Trophoblast cell (in vitro differentiated cells and primary cell): ENCODE results near the gene H2AZ2.
"Not testable (repeated sequence)": the region's sequence is repeated elsewhere in the genome, so short reads cannot be mapped to it uniquely, and the experiment has no call there.

Source experiments
- DNase-seq, 2 donors: peaks; one replicate each; pipeline ENCODE4 v3.0.0-alpha.2; 2016
- H2AFZ ChIP-seq: 2 replicates; pipeline ENCODE4 v1.6.1; 2013; ENCODE audit warnings: low read length, moderate library complexity, mild to moderate bottlenecking; ENCODE audit not compliant: insufficient read depth, poor library complexity
- H2AK5ac ChIP-seq: 2 replicates; pipeline ENCODE4 v1.6.1; 2013; ENCODE audit warnings: mild to moderate bottlenecking, low read length
- H2BK120ac ChIP-seq: 2 replicates; pipeline ENCODE4 v1.6.1; 2013; ENCODE audit warnings: low read length, mild to moderate bottlenecking, moderate library complexity; ENCODE audit not compliant: insufficient read depth, poor library complexity
- H2BK12ac ChIP-seq: 2 replicates; pipeline ENCODE4 v1.6.1; 2013; ENCODE audit warnings: mild to moderate bottlenecking, low read length, moderate library complexity
- H2BK5ac ChIP-seq: 2 replicates; pipeline ENCODE4 v1.6.1; 2013; ENCODE audit warnings: low read length, low read depth, moderate library complexity, mild to moderate bottlenecking; ENCODE audit not compliant: poor library complexity
- H3K14ac ChIP-seq: 2 replicates; pipeline ENCODE4 v1.6.1; 2013; ENCODE audit warnings: mild to moderate bottlenecking, low read length
- H3K18ac ChIP-seq: 2 replicates; pipeline ENCODE4 v1.6.1; 2013; ENCODE audit warnings: mild to moderate bottlenecking, low read length
- H3K23ac ChIP-seq: 2 replicates; pipeline ENCODE4 v1.6.1; 2013; ENCODE audit warnings: low read length
- H3K27ac ChIP-seq: 2 replicates; pipeline ENCODE4 v1.5.1; 2013; ENCODE audit warnings: low read depth, mild to moderate bottlenecking, inconsistent platforms, low read length, moderate library complexity
- H3K27me3 ChIP-seq: 2 replicates; pipeline ENCODE4 v1.6.1; 2013; ENCODE audit warnings: inconsistent platforms, mild to moderate bottlenecking, low read length, moderate library complexity; ENCODE audit not compliant: insufficient read depth
- H3K36me3 ChIP-seq, 2 experiments: 1 replicate in 1 of 2; 2 replicates in 1 of 2; pipeline ENCODE4 v1.6.1; 2013; ENCODE audit warnings: low read length in 2 of 2, mild to moderate bottlenecking in 2 of 2, moderate library complexity in 1 of 2; ENCODE audit not compliant: insufficient read depth in 2 of 2, control insufficient read depth in 1 of 2
- H3K4ac ChIP-seq: 2 replicates; pipeline ENCODE4 v1.6.1; 2013; ENCODE audit warnings: low read depth, mild to moderate bottlenecking, low read length, moderate library complexity
- H3K4me1 ChIP-seq, 2 experiments: 1 replicate in 1 of 2; 2 replicates in 1 of 2; pipeline ENCODE4 v1.6.1; 2013; ENCODE audit warnings: low read length in 2 of 2, mild to moderate bottlenecking in 2 of 2, moderate library complexity in 1 of 2; ENCODE audit not compliant: insufficient read depth in 2 of 2, control insufficient read depth in 1 of 2
- H3K4me2 ChIP-seq: 2 replicates; pipeline ENCODE4 v1.6.1; 2013; ENCODE audit warnings: inconsistent platforms, mild to moderate bottlenecking, low read length, moderate library complexity
- H3K4me3 ChIP-seq: 2 replicates; pipeline ENCODE4 v1.5.1; 2013; ENCODE audit warnings: mild to moderate bottlenecking, low read depth, low read length, inconsistent platforms
- H3K79me1 ChIP-seq: one replicate; pipeline ENCODE4 v1.6.1; 2013; ENCODE audit warnings: low read length
- H3K79me2 ChIP-seq: 2 replicates; pipeline ENCODE4 v1.6.1; 2013; ENCODE audit warnings: low read length, mild to moderate bottlenecking; ENCODE audit not compliant: control insufficient read depth, insufficient read depth, poor library complexity
- H3K9ac ChIP-seq: 2 replicates; pipeline ENCODE4 v1.6.1; 2013; ENCODE audit warnings: mild to moderate bottlenecking, low read length
- H3K9me3 ChIP-seq: 2 replicates; pipeline ENCODE4 v1.6.1; 2013; ENCODE audit warnings: low read depth, mild to moderate bottlenecking, control low read depth, inconsistent platforms, low read length; ENCODE audit not compliant: insufficient read depth
- H4K12ac ChIP-seq: 2 replicates; pipeline ENCODE4 v1.6.1; 2013; ENCODE audit warnings: low read depth, mild to moderate bottlenecking, low read length, moderate library complexity
- H4K8ac ChIP-seq: 2 replicates; pipeline ENCODE4 v1.6.1; 2013; ENCODE audit warnings: low read depth, mild to moderate bottlenecking, low read length, moderate library complexity
- H4K91ac ChIP-seq: one replicate; pipeline ENCODE4 v1.6.1; 2013; ENCODE audit warnings: low read depth, mild to moderate bottlenecking, low read length, moderate library complexity
- WGBS: extraction: QIAGEN DNeasy Blood & Tissue Kit; methylation state at CpG from one replicate; pipeline ENCODE4 v1.1.7; 2013; ENCODE audit warnings: missing lambda C conversion rate; ENCODE audit not compliant: insufficient read length, insufficient coverage; ENCODE audit errors: extremely low coverage; 5-methylcytosine and 5-hydroxymethylcytosine counted together

H2AZ2 gene

DNA sequence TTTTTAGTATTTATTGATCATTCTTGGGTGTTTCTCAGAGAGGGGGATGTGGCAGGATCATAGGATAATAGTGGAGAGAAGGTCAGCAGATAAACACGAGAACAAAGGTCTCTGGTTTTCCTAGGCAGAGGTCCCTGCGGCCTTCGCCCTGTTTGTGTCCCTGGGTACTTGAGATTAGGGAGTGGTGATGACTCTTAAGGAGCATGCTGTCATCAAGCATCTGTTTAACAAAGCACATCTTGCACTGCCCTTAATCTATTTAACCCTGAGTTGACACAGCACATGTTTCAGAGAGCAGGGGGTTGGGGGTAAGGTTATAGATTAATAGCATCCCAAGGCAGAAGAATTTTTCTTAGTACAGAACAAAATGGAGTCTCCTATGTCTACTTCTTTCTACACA is 22.4 kb upstream of the H2AZ2 start:
- WGBS, result no CpG with 5 or more reads among the region's 3 CpGs
- not testable (repeated sequence) for H3K4me2 ChIP-seq, H3K18ac ChIP-seq, H3K27ac ChIP-seq, H2BK5ac ChIP-seq, H3K79me1 ChIP-seq, H4K8ac ChIP-seq, H3K23ac ChIP-seq, H2AK5ac ChIP-seq, H3K4me1 ChIP-seq, H4K12ac ChIP-seq, H3K27me3 ChIP-seq, H3K9ac ChIP-seq, H3K36me3 ChIP-seq, H3K79me2 ChIP-seq, H3K4me3 ChIP-seq, H2BK120ac ChIP-seq, H3K9me3 ChIP-seq, H3K14ac ChIP-seq, H2AFZ ChIP-seq, H2BK12ac ChIP-seq, H4K91ac ChIP-seq, DNase-seq, H3K4ac ChIP-seq

DNA sequence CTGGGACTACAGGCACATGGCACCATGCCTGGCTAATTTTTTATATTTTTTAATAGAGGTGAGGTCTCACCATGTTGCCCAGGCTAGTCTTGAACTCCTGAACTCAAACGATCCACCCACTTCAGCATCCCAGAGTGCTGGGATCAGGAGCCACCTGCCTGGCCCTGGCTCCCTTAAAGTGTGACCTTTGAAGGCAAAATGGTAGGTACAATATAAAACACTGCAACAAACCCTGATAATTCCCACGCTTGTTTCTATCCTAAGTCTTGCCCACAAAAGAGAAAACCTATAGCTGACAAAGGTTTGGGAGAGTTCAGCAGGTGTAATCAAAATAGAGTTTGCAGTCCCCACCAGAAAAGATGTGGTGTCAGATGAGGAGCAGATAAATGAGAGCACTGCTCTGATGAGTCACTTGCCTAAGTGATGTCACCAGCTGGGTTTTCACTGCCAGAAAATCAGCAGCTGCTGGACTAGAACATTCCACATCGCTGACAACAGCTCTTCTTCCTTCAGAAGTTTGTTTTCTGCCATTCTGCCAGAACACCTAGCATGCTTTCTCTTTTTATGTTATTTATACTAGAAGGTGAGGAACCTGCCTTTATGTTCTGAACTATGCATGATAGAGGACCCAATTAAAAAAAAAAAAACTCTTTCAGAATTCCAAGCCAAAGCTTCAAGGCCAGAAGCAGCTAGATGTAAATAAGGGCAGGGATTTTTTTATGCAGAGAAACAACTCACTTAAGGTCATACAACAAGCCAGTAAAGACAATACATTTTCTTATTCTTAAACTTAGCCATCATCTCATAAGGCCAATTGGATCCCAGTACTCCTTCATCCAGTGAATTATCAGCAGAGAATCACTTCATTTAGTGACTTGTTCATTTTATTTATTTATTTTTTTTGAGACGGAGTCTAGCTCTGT is 19.4 kb upstream of the H2AZ2 start:
- no peak overlapping the region for H4K91ac ChIP-seq
- no peak overlapping the region for H3K4ac ChIP-seq
- H3K23ac ChIP-seq, result no peak overlapping the region
- no peak overlapping the region for H2AK5ac ChIP-seq
- no peak overlapping the region for H2AFZ ChIP-seq
- H3K36me3 ChIP-seq, result no peaks in the 10 kb centered on the region
- H3K27me3 ChIP-seq, result no peaks in the 10 kb centered on the region
- no peaks in the 10 kb centered on the region for H3K4me1 ChIP-seq
- DNase-seq, result peak; percentile 74 to 87
- H3K79me2 ChIP-seq, result no peaks in the 10 kb centered on the region
- H4K12ac ChIP-seq, result no peak overlapping the region
- peak overlapping the region; percentile 23 for H3K4me2 ChIP-seq
- H3K9ac ChIP-seq, result no peak overlapping the region
- no peak overlapping the region for H3K4me3 ChIP-seq
- no peak overlapping the region for H2BK12ac ChIP-seq
- H3K27ac ChIP-seq, result no peak overlapping the region
- no peaks in the 10 kb centered on the region for H3K79me1 ChIP-seq
- no peak overlapping the region for H2BK5ac ChIP-seq
- no peak overlapping the region for H3K14ac ChIP-seq
- H3K9me3 ChIP-seq, result peaks cover 8% of the 10 kb centered on the region
- no peak overlapping the region for H2BK120ac ChIP-seq
- H3K18ac ChIP-seq, result no peak overlapping the region
- no CpG with 5 or more reads among the region's 4 CpGs for WGBS
- no peak overlapping the region for H4K8ac ChIP-seq

DNA sequence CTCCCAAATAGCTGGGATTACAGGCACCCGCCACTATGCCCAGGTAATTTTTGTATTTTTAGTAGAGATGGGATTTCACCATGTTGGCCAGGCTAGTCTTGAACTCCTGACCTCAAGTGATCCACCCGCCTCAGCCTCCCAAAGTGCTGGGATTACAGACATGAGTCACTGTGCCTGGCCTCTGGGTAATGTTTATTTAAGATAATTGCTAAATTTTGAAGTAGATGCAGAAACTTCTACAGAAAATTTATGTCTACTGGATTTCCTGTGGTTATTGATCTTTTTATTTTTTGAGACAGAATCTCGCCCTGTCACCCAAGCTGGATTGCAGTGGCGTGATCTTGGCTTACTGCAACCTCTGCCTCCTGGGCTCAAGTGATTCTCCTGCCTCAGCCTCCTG is 14.1 kb upstream of the H2AZ2 start:
- H2BK12ac ChIP-seq, H3K79me2 ChIP-seq, H3K9ac ChIP-seq, H3K18ac ChIP-seq, H3K4me2 ChIP-seq, H3K79me1 ChIP-seq, H2AFZ ChIP-seq, H3K4me1 ChIP-seq, H3K9me3 ChIP-seq, H3K14ac ChIP-seq, H4K8ac ChIP-seq, H4K91ac ChIP-seq, H3K27me3 ChIP-seq, H3K23ac ChIP-seq, H3K27ac ChIP-seq, H4K12ac ChIP-seq, H3K36me3 ChIP-seq, H2AK5ac ChIP-seq, H3K4ac ChIP-seq, H3K4me3 ChIP-seq, H2BK120ac ChIP-seq, H2BK5ac ChIP-seq, DNase-seq: not testable (repeated sequence)
- no CpG with 5 or more reads among the region's 4 CpGs for WGBS

DNA sequence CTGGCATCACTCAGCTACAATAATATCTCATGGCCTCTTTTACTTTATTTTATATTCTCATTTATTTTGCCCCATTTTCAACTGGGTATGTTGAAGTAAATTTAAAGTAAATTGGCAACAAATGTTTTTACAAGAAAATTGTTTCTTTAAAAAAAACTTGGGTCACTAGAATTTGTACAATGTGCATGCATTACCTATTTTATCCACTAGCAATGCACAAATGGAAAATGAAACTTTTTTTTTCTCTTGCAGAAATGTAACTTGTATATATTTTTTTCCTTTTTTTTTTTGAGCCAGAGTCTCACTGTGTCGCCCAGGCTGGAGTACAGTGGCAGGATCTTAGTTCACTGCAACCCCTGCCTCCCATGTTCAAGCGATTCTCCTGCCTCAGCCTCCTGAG is 10.3 kb upstream of the H2AZ2 start:
- no peak overlapping the region for H2BK12ac ChIP-seq
- no peaks in the 10 kb centered on the region for H3K27me3 ChIP-seq
- no peaks in the 10 kb centered on the region for H3K36me3 ChIP-seq
- no peak overlapping the region for H3K9ac ChIP-seq
- no peaks in the 10 kb centered on the region for H3K79me2 ChIP-seq
- no CpG with 5 or more reads among the region's 2 CpGs for WGBS
- H2BK5ac ChIP-seq, result no peak overlapping the region
- H4K8ac ChIP-seq, result no peak overlapping the region
- H3K4me2 ChIP-seq, result no peak overlapping the region
- H3K4ac ChIP-seq, result no peak overlapping the region
- no peak overlapping the region for H2AFZ ChIP-seq
- no peak overlapping the region for H2BK120ac ChIP-seq
- no peak overlapping the region for H3K14ac ChIP-seq
- no peak overlapping the region for H3K27ac ChIP-seq
- H2AK5ac ChIP-seq, result no peak overlapping the region
- no peak overlapping the region for H4K12ac ChIP-seq
- no peak overlapping the region for H3K4me3 ChIP-seq
- no peaks in the 10 kb centered on the region for H3K4me1 ChIP-seq
- DNase-seq, result no peak
- H3K79me1 ChIP-seq, result no peaks in the 10 kb centered on the region
- H3K23ac ChIP-seq, result no peak overlapping the region
- H3K9me3 ChIP-seq, result no peaks in the 10 kb centered on the region
- no peak overlapping the region for H3K18ac ChIP-seq
- no peak overlapping the region for H4K91ac ChIP-seq
